HEK293 (cell line): ENCODE measurements around the gene ATAD2B.

Experiments
- CTCF ChIA-PET: fragments of 350-600 bp; formaldehyde crosslinking; extraction: SDS; loops from one replicate; lab custom pipeline; 2021; ENCODE audit warnings: antibody characterized with exemption; lab: Yijun Ruan, JAX
- POLR2A ChIA-PET: fragments of 300-600 bp; formaldehyde crosslinking; extraction: SDS; loops from one replicate; lab custom pipeline; 2020; ENCODE audit warnings: antibody characterized with exemption, inconsistent platforms; lab: Yijun Ruan, JAX
- H3K27ac ChIP-seq: fragments of 200-500 bp; sonication (Bioruptor generic); 2 replicates; pipeline ENCODE4 v1.5.1; 2014; ENCODE audit warnings: low read depth, low read length, control low read depth, inconsistent platforms; ENCODE audit errors: extremely low read depth
- H3K36me3 ChIP-seq, 2 experiments: fragments of 200-500 bp in 1 of 2; sonication (Bioruptor generic) in 1 of 2; 1 replicate in 1 of 2; 2 replicates in 1 of 2; pipeline ENCODE4 v1.5.1; 2014 to 2017; ENCODE audit warnings: inconsistent platforms in 2 of 2, low read length in 2 of 2; ENCODE audit not compliant: control insufficient read depth in 2 of 2, insufficient read depth in 1 of 2
- H3K4me1 ChIP-seq: fragments of 200-500 bp; sonication (Bioruptor generic); 2 replicates; pipeline ENCODE4 v1.5.1; 2014; ENCODE audit warnings: mild to moderate bottlenecking, low read length, inconsistent platforms; ENCODE audit not compliant: control insufficient read depth, insufficient read depth
- H3K4me3 ChIP-seq: 2 replicates; pipeline ENCODE4 v1.5.1; 2011; ENCODE audit warnings: low read depth, mild to moderate bottlenecking, control low read depth, low read length, moderate library complexity
- H3K9me3 ChIP-seq: fragments of 200-500 bp; sonication (Bioruptor generic); 2 replicates; pipeline ENCODE4 v1.5.1; 2014; ENCODE audit warnings: low read depth, low read length, inconsistent platforms; ENCODE audit not compliant: control insufficient read depth, insufficient read depth
- CTCF ChIP-seq: fragments of 450-650 bp; formaldehyde crosslinking; IDR thresholded peaks from 2 replicates; pipeline ENCODE4 v1.5.1; 2016; ENCODE audit warnings: missing biosample characterization, missing genetic modification characterization
- MYNN ChIP-seq: fragments of 450-650 bp; formaldehyde crosslinking; IDR thresholded peaks from 2 replicates; pipeline ENCODE4 v1.5.1; 2016; ENCODE audit warnings: missing biosample characterization, missing genetic modification characterization, borderline replicate concordance
- SETDB1 ChIP-seq: IDR thresholded peaks from one replicate; pipeline ENCODE4 v1.6.1; 2017; ENCODE audit warnings: mild to moderate bottlenecking, low read length, moderate library complexity, mixed read lengths; ENCODE audit not compliant: insufficient read length
- TRIM28 ChIP-seq: IDR thresholded peaks from 2 replicates; pipeline ENCODE4 v1.6.1; 2011; ENCODE audit warnings: low read length, control low read depth, borderline replicate concordance
- ZNF24 ChIP-seq: fragments of 450-650 bp; formaldehyde crosslinking; IDR thresholded peaks from 2 replicates; pipeline ENCODE4 v1.5.1; 2016; ENCODE audit warnings: missing biosample characterization, missing genetic modification characterization
- ZNF354C ChIP-seq: fragments of 450-650 bp; formaldehyde crosslinking; IDR thresholded peaks from 2 replicates; pipeline ENCODE4 v1.5.1; 2016; ENCODE audit warnings: missing biosample characterization, missing genetic modification characterization, low read depth, borderline replicate concordance
- ZNF362 ChIP-seq: fragments of 450-650 bp; formaldehyde crosslinking; IDR thresholded peaks from 2 replicates; pipeline ENCODE4 v1.5.1; 2016; ENCODE audit warnings: missing biosample characterization, missing genetic modification characterization
- ZNF423 ChIP-seq: fragments of 450-650 bp; formaldehyde crosslinking; IDR thresholded peaks from 2 replicates; pipeline ENCODE4 v1.5.1; 2016; ENCODE audit warnings: missing biosample characterization, missing genetic modification characterization
- ZNF518A ChIP-seq: fragments of 450-650 bp; formaldehyde crosslinking; conservative IDR thresholded peaks from 2 replicates; pipeline ENCODE4 v1.5.1; 2016; ENCODE audit warnings: low read depth, missing biosample characterization, missing genetic modification characterization
- ZNF530 ChIP-seq: fragments of 450-650 bp; formaldehyde crosslinking; IDR thresholded peaks from 2 replicates; pipeline ENCODE4 v1.5.1; 2016; ENCODE audit warnings: low read depth, missing biosample characterization, missing genetic modification characterization
- ZNF600 ChIP-seq: fragments of 450-650 bp; formaldehyde crosslinking; IDR thresholded peaks from 2 replicates; pipeline ENCODE4 v1.5.1; 2016; ENCODE audit warnings: missing biosample characterization, missing genetic modification characterization
- ZNF645 ChIP-seq: fragments of 450-650 bp; formaldehyde crosslinking; IDR thresholded peaks from 2 replicates; pipeline ENCODE4; 2016; ENCODE audit warnings: missing biosample characterization, missing genetic modification characterization
- ZNF692 ChIP-seq: fragments of 450-650 bp; formaldehyde crosslinking; IDR thresholded peaks from 2 replicates; pipeline ENCODE4 v1.5.1; 2016; ENCODE audit warnings: missing biosample characterization, missing genetic modification characterization
- ZNF777 ChIP-seq: fragments of 450-650 bp; formaldehyde crosslinking; IDR thresholded peaks from 2 replicates; pipeline ENCODE4 v1.5.1; 2017; ENCODE audit warnings: missing biosample characterization, missing genetic modification characterization, borderline replicate concordance
- ZNF843 ChIP-seq: fragments of 450-650 bp; formaldehyde crosslinking; IDR thresholded peaks from 2 replicates; pipeline ENCODE4 v1.5.1; 2016; ENCODE audit warnings: missing biosample characterization, missing genetic modification characterization
- ZSCAN18 ChIP-seq: fragments of 450-650 bp; formaldehyde crosslinking; IDR thresholded peaks from 2 replicates; pipeline ENCODE4 v1.5.1; 2016; ENCODE audit warnings: missing biosample characterization, missing genetic modification characterization

The ATAD2B gene

GRCh38 chr2:23718931-23719700, 207.8 kb downstream of the ATAD2B start (continued):
- TF ChIP-seq ZNF362 (tag by site-specific recombination) (no peak), ZNF645 (tag by site-specific recombination) (no peak), ZNF354C (tag by site-specific recombination) (no peak), ZSCAN18 (tag by site-specific recombination) (no peak), ZNF24 (tag by site-specific recombination) (no peak), SETDB1 (no peak), CTCF (no peak), TRIM28 (no peak), ZNF423 (tag by site-specific recombination) (no peak), ZNF600 (no peak), ZNF843 (no peak), ZNF777 (no peak)

GRCh38 chr2:23713351-23713750, 213.6 kb downstream of the ATAD2B start:
- POLR2A ChIA-PET, result no interaction called here
- TF ChIP-seq MYNN (tag by site-specific recombination), result no peak
- TF ChIP-seq, all 188 proteins: peak for 0
- CTCF ChIA-PET, result interaction anchor here (0.7 kb wide), 1 partner anchor 181 kb away, joined by 3 read pairs; no protein-coding TSS in a partner anchor

GRCh38 chr2:23712756-23713151, 214.2 kb downstream of the ATAD2B start:
- POLR2A ChIA-PET, result no interaction called here
- Histone ChIP-seq H3K27ac (no peak overlapping the region), H3K4me3 (no peak overlapping the region), H3K36me3 (peaks cover 0 to 2% of the 10 kb centered on the region in 2 experiments; a peak in 1 of 3 replicates), H3K4me1 (no peaks in the 10 kb centered on the region), H3K9me3 (no peaks in the 10 kb centered on the region)
- CTCF ChIA-PET, result interaction anchor here (0.6 to 0.7 kb wide), 2 partner anchors 645 to 1105 kb away, joined by 3 read pairs; no protein-coding TSS in a partner anchor
- TF ChIP-seq ZNF777 (no peak), ZNF518A (tag by site-specific recombination) (no peak), ZNF354C (tag by site-specific recombination) (no peak), ZNF692 (tag by site-specific recombination) (no peak), ZNF530 (tag by site-specific recombination) (no peak)

More at GRCh38 chr2:23713351-23713750, 213.6 kb downstream of the ATAD2B start:
- no peaks in the 10 kb centered on the region for H3K36me3 ChIP-seq
- H3K27ac ChIP-seq, result no peak overlapping the region
- no peaks in the 10 kb centered on the region for H3K9me3 ChIP-seq
- H3K4me3 ChIP-seq, result no peak overlapping the region
- H3K4me1 ChIP-seq, result no peaks in the 10 kb centered on the region
